Mesendoderm (in vitro differentiated cells): ENCODE results near the gene PCDH1.

Experiments used
- DNase-seq: peaks from one replicate; pipeline ENCODE4 v3.0.0; 2013
- H2AK5ac ChIP-seq: 2 replicates; pipeline ENCODE4 v1.6.1; 2013; ENCODE audit warnings: low read length, inconsistent platforms
- H2BK120ac ChIP-seq: 2 replicates; pipeline ENCODE4 v1.6.1; 2013; ENCODE audit warnings: low read depth, mild to moderate bottlenecking, low read length, moderate library complexity, mixed read lengths
- H2BK15ac ChIP-seq: replicated peaks from 2 replicates; pipeline ENCODE4 v1.6.1; 2013; ENCODE audit warnings: low read depth, mild to moderate bottlenecking, moderate library complexity
- H2BK5ac ChIP-seq: 2 replicates; pipeline ENCODE4 v1.6.1; 2013; ENCODE audit warnings: low read length, inconsistent platforms
- H3K18ac ChIP-seq: 2 replicates; pipeline ENCODE4 v1.6.1; 2013; ENCODE audit warnings: mild to moderate bottlenecking, low read length, mixed read lengths
- H3K23ac ChIP-seq: one replicate; pipeline ENCODE4 v1.6.1; 2013; ENCODE audit warnings: low read length
- H3K27ac ChIP-seq: 2 replicates; pipeline ENCODE4 v1.5.1; 2013; ENCODE audit warnings: low read depth, mild to moderate bottlenecking, inconsistent platforms, low read length, moderate library complexity
- H3K27me3 ChIP-seq: 2 replicates; pipeline ENCODE4 v1.6.1; 2013; ENCODE audit warnings: low read length, control low read depth, mild to moderate bottlenecking, inconsistent platforms; ENCODE audit not compliant: insufficient read depth, poor library complexity
- H3K36me3 ChIP-seq: 2 replicates; pipeline ENCODE4 v1.6.1; 2013; ENCODE audit warnings: low read length, inconsistent platforms; ENCODE audit not compliant: control insufficient read depth, insufficient read depth
- H3K4ac ChIP-seq: one replicate; pipeline ENCODE4 v1.6.1; 2013; ENCODE audit warnings: low read depth, mild to moderate bottlenecking, low read length, moderate library complexity
- H3K4me1 ChIP-seq: 2 replicates; pipeline ENCODE4 v1.6.1; 2013; ENCODE audit warnings: low read depth, low read length, inconsistent platforms; ENCODE audit not compliant: control insufficient read depth
- H3K4me2 ChIP-seq: 2 replicates; pipeline ENCODE4 v1.6.1; 2013; ENCODE audit warnings: low read length
- H3K4me3 ChIP-seq: 2 replicates; pipeline ENCODE4 v1.5.1; 2013; ENCODE audit warnings: mild to moderate bottlenecking, low read length
- H3K56ac ChIP-seq: one replicate; pipeline ENCODE4 v1.6.1; 2013; ENCODE audit warnings: low read length
- H3K79me1 ChIP-seq: 2 replicates; pipeline ENCODE4 v1.6.1; 2013; ENCODE audit warnings: low read length, inconsistent platforms
- H3K79me2 ChIP-seq: 2 replicates; pipeline ENCODE4 v1.6.1; 2013; ENCODE audit warnings: mild to moderate bottlenecking, low read length; ENCODE audit not compliant: control insufficient read depth, insufficient read depth
- H3K9ac ChIP-seq: 2 replicates; pipeline ENCODE4 v1.6.1; 2013; ENCODE audit warnings: low read length, inconsistent platforms
- H4K5ac ChIP-seq: one replicate; pipeline ENCODE4 v1.6.1; 2013; ENCODE audit warnings: low read length
- H4K8ac ChIP-seq: one replicate; pipeline ENCODE4 v1.6.1; 2013; ENCODE audit warnings: low read depth, mild to moderate bottlenecking, control low read depth, low read length, moderate library complexity
- WGBS: extraction: QIAGEN DNeasy Blood & Tissue Kit; methylation state at CpG from one replicate; pipeline ENCODE4 v1.1.7; 2013; ENCODE audit warnings: low lambda C conversion rate, missing lambda C conversion rate; ENCODE audit not compliant: insufficient coverage; ENCODE audit errors: extremely low coverage; 5-methylcytosine and 5-hydroxymethylcytosine counted together

Gene PCDH1

DNA sequence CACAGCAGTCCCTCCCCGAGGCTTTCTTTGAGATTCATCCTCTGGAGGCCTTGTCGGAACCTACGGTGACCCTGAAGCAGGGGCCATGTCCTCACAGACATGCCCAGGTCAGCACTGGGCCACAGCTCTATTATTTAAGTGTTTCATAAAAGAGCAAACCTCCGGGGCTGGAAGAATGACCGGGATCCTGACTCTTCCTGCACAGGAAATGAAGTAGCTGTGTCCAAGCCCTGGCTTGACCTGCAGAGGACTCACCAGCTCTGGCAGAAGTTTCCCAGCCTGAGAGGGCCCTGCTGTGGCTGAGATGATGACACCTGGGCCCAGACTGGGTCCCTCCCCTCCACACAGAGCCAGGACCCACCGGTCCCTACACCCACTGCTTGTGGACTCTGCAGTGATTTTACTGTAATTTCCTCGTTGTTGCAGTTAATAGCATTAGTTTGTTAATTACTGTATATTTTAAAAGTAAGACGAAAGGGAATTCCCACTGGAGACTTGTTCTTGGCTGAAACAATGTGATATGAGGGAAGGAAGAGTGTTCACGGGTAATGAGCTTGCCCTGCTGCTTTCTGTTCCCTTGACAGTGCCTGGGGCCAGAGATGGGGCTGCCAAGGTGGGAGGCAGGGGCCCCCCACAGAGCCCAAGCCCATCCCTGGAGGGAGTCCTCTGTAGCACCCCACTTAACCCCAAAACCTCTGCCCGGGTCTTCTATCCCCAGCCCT is 72.2 kb downstream of the PCDH1 start:
- no peak overlapping the region for H2BK120ac ChIP-seq
- no peak overlapping the region for H3K56ac ChIP-seq
- H3K4me2 ChIP-seq, result no peak overlapping the region
- H3K36me3 ChIP-seq, result no peaks in the 10 kb centered on the region
- no peaks in the 10 kb centered on the region for H3K79me1 ChIP-seq
- H3K4me3 ChIP-seq, result no peak overlapping the region
- no peak overlapping the region for H2BK5ac ChIP-seq
- DNase-seq, result no peak
- no peak overlapping the region for H3K23ac ChIP-seq
- H2BK15ac ChIP-seq, result no peak overlapping the region
- no peak overlapping the region for H3K9ac ChIP-seq
- no peaks in the 10 kb centered on the region for H3K79me2 ChIP-seq
- H3K18ac ChIP-seq, result no peak overlapping the region
- no peaks in the 10 kb centered on the region for H3K27me3 ChIP-seq
- no peak overlapping the region for H3K27ac ChIP-seq
- no peaks in the 10 kb centered on the region for H3K4me1 ChIP-seq
- H4K8ac ChIP-seq, result no peak overlapping the region
- H4K5ac ChIP-seq, result no peak overlapping the region
- no peak overlapping the region for H3K4ac ChIP-seq
- WGBS, result no CpG with 5 or more reads among the region's 10 CpGs
- H2AK5ac ChIP-seq, result no peak overlapping the region

DNA sequence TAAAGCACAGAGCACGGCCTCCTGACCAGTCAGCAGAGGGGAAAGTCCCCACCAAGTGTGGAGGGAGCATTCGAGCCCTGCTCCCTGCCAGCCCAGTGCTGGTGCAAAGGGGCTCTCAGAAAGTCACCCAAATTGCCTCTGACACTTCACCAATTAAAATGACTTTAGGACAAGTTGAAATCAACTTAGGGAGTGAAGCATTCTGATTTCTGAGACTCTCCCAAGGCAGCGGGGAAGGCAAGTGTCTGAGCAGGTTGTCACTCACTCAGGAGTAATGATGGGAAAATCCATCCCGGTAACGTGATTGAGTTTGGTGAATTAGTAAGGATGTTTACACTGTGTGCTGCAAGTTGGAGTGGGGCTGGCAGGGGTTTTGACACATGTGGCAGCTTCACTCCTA is 73.7 kb downstream of the PCDH1 start:
- Histone ChIP-seq H2AK5ac (no peak overlapping the region), H3K79me1 (no peaks in the 10 kb centered on the region), H3K23ac (no peak overlapping the region), H2BK5ac (no peak overlapping the region), H3K4me3 (no peak overlapping the region), H3K9ac (no peak overlapping the region), H3K27ac (no peak overlapping the region), H3K56ac (no peak overlapping the region), H3K79me2 (no peaks in the 10 kb centered on the region), H3K18ac (no peak overlapping the region), H3K4me2 (no peak overlapping the region), H3K27me3 (no peaks in the 10 kb centered on the region), H2BK120ac (no peak overlapping the region), H4K5ac (no peak overlapping the region), H4K8ac (no peak overlapping the region), H3K4ac (no peak overlapping the region), H3K36me3 (no peaks in the 10 kb centered on the region), H2BK15ac (no peak overlapping the region), H3K4me1 (no peaks in the 10 kb centered on the region)
- no peak for DNase-seq
- WGBS, result no CpG with 5 or more reads among the region's 5 CpGs
